Heart left ventricle (tissue), 16 donors: Measurements from ENCODE around the gene ST3GAL2. TPM values are rescaled to one million over a fixed set of nuclear protein-coding genes. Genes with fewer than 3 reads are reported as not detected.

Experiments
- ATAC-seq, 4 donors: fragments of 200-7000 bp; cut with Tn5 transposase; one replicate each; pipeline ENCODE4 v1.9.1; 2020 to 2022; ENCODE audit warnings: moderate library complexity in 4 of 4, mild to moderate bottlenecking in 3 of 4, moderate number of reproducible peaks in 1 of 4
- DNase-seq, 5 donors: peaks; one replicate each; pipeline ENCODE4 v3.0.0-alpha.2; 2020
- H3K27ac ChIP-seq, 12 donors: fragments of 200-600 bp; sonication (generic) in 4 of 12; one replicate each; pipeline versions ENCODE4 v1.5.0 to v1.8.0; 2016 to 2022; ENCODE audit warnings: mild to moderate bottlenecking in 2 of 12
- H3K27me3 ChIP-seq, 9 donors: fragments of 200-600 bp; sonication (generic) in 2 of 9; one replicate each; pipeline versions ENCODE4 v1.5.1 to v1.8.0; 2016 to 2022; ENCODE audit warnings: mild to moderate bottlenecking in 3 of 9
- H3K36me3 ChIP-seq, 9 donors: fragments of 200-600 bp; sonication (generic) in 2 of 9; one replicate each; pipeline versions ENCODE4 v1.5.0 to v1.8.0; 2018 to 2022; ENCODE audit warnings: mild to moderate bottlenecking in 2 of 9
- H3K4me1 ChIP-seq, 12 donors: fragments of 200-600 bp; sonication (generic) in 4 of 12; one replicate each; pipeline versions ENCODE4 v1.5.0 to v1.8.0; 2016 to 2022; ENCODE audit warnings: mild to moderate bottlenecking in 3 of 12
- H3K4me3 ChIP-seq, 12 donors: fragments of 200-600 bp; sonication (generic) in 4 of 12; one replicate each; pipeline versions ENCODE4 v1.5.0 to v1.8.0; 2017 to 2022; ENCODE audit warnings: mild to moderate bottlenecking in 9 of 12, moderate library complexity in 4 of 12
- H3K9me3 ChIP-seq, 12 donors: fragments of 200-600 bp; sonication (generic) in 4 of 12; one replicate each; pipeline versions ENCODE4 v1.5.0 to v1.8.0; 2016 to 2022; ENCODE audit warnings: mild to moderate bottlenecking in 1 of 12
- CTCF ChIP-seq, 12 donors: fragments of 200-600 bp; sonication (generic) in 4 of 12; IDR thresholded peaks; one replicate each; pipeline versions ENCODE4 v1.5.0 to v1.8.0; 2018 to 2022; ENCODE audit warnings: antibody characterized with exemption in 12 of 12, mild to moderate bottlenecking in 5 of 12
- POLR2A ChIP-seq, 2 donors: fragments of 450-650 bp; IDR thresholded peaks; one replicate each; pipeline ENCODE4 v1.6.1; 2017; ENCODE audit warnings: antibody characterized with exemption in 2 of 2, mild to moderate bottlenecking in 2 of 2, moderate library complexity in 2 of 2
- WGBS, 4 donors: extraction: QIAGEN DNeasy Blood & Tissue Kit in 2 of 4; methylation state at CpG; one replicate each; pipeline versions ENCODE4 v1.1.5 to v1.1.7; 2013 to 2018; 5-methylcytosine and 5-hydroxymethylcytosine counted together
- intact Hi-C, 10 donors: fragments of 100-400 bp; cut with DNase I; formaldehyde crosslinking; loops; one replicate each; pipeline versions ENCODE4 v1.11.1 to v1.14.2; 2022
- polyA plus RNA-seq, 2 donors: library from polyadenylated mRNA; stranded (reverse); fragments of 200-250 nt; gene quantifications; one replicate each; pipeline ENCODE4 v1.2.3, GENCODE V29; 2013
- total RNA-seq, 9 donors: library from RNA; depleted of rRNA in 2 of 9; stranded (reverse); fragments of >200 nt in 2 of 9; fragmentation: NEBNext Ultra II Directional in 3 of 9; extraction: Animal tissue kit (Norgen Biotek cat#: 25700) in 3 of 9; gene quantifications; one replicate each; pipeline versions ENCODE4 v1.1.0 to v1.2.4, GENCODE V29; 2016 to 2023
- donor health status: ischemic (EF 13 %, LVEDD 7.1; RV severe dilation, severe dysfunction).
- donor health status: healthy with polysubstance abuse.
- donor health status: DM: no; HTN: yes; CAD: no.
- donor health status: DM: no; HTN: no; CAD: no.
- donor health status: ischemic (EF 25% LVEDD 6.9; RV normal size, moderate dysfunction).
- donor health status: ischemic (EF 25% LVEDD 5.7; RV mildly dilated, moderate dysfunction).
- donor health status: healthy.
- donor health status: DM: yes; HTN: yes; CAD: no.
- donor health status: ischemic (EF 35%, LVEDD 5.7; RV mildly dilated, moderate dysfunction).
- donor health status: nonischemic (EF 11% LVEDD 7.7; RV severe dilation, severe dysfunction).
- donor health status: DM: yes; HTN: yes; CAD: no.
- donor health status: PGD.
- donor health status: ischemic (EF 29% LVEDD 5.4; RV normal size, mild dysfunction).
- donor health status: nonischemic (EF 23%, LVEDD 6.1; RV moderate dilation, normal function).

Gene ST3GAL2
- total and polyA plus RNA-seq, 11 donors = 8.4 to 44.6 (median 20.1) TPM

- H3K9me3 ChIP-seq = no peaks in the 10 kb centered on the region
- peak overlapping the region in 5 of 12 donors; percentile 49 to 97 (median 60) for H3K27ac ChIP-seq
- no peak overlapping the region for H3K4me3 ChIP-seq
- no peaks in the 10 kb centered on the region for H3K27me3 ChIP-seq
- WGBS, 4 donors = 63 to 73% (median 72%) methylated on average over 6 of the region's 6 CpGs
- ATAC-seq (no peak), DNase-seq (no peak)
- intact Hi-C loops = loop anchor here in 8 of 10 donors (5.0 kb wide), 3 partner anchors 37 to 52 kb away; no protein-coding TSS in a partner anchor
- TF ChIP-seq CTCF (IDR thresholded peaks at IDR 0.05) (no peak), POLR2A (IDR thresholded peaks at IDR 0.05) (no peak)
- H3K4me1 ChIP-seq = peaks cover 28 to 88% (median 72%) of the 10 kb centered on the region in 12 donors
- H3K36me3 ChIP-seq = peaks cover 0 to 7% (median 0%) of the 10 kb centered on the region in 9 donors
Measured at GRCh38 chr16:70434484-70435260, 4.2 kb downstream of the ST3GAL2 start.

GRCh38 chr16:70433458-70434103 lies 5.3 kb downstream of the ST3GAL2 start:
- peaks cover 37 to 95% (median 80%) of the 10 kb centered on the region in 12 donors for H3K4me1 ChIP-seq
- H3K27ac ChIP-seq = peak overlapping the region in 11 of 12 donors; percentile 49 to 97 (median 63)
- peak overlapping the region in 1 of 12 donors; percentile 8 for H3K4me3 ChIP-seq
- DNase-seq (peak; percentile 64 to 81 (median 74)), ATAC-seq (peak; percentile 7 to 63 (median 52))
- H3K9me3 ChIP-seq = no peaks in the 10 kb centered on the region
- no peak for TF ChIP-seq POLR2A (IDR thresholded peaks at IDR 0.05)
- H3K36me3 ChIP-seq = peaks cover 0 to 7% (median 0%) of the 10 kb centered on the region in 9 donors
- WGBS, 4 donors = 24 to 42% (median 33%) methylated on average over 5 of the region's 5 CpGs
- H3K27me3 ChIP-seq = no peaks in the 10 kb centered on the region
- intact Hi-C loops = loop anchor here in 2 of 10 donors (5.0 kb wide), 1 partner anchor 51 kb away; no protein-coding TSS in a partner anchor

- Histone ChIP-seq H3K27ac (peak overlapping the region in 11 of 12 donors; percentile 49 to 97 (median 63)), H3K4me1 (peaks cover 39 to 98% (median 83%) of the 10 kb centered on the region in 12 donors), H3K4me3 (peak overlapping the region in 2 of 12 donors; percentile 7 to 8), H3K27me3 (no peaks in the 10 kb centered on the region), H3K36me3 (peaks cover 0 to 7% (median 0%) of the 10 kb centered on the region in 9 donors), H3K9me3 (no peaks in the 10 kb centered on the region)
- TF ChIP-seq CTCF (IDR thresholded peaks at IDR 0.05) (no peak), POLR2A (IDR thresholded peaks at IDR 0.05) (no peak)
- peak in 2 of 4 donors; percentile 9 to 10 for ATAC-seq
- whole genome bisulfite sequencing, 4 donors = 28 to 45% (median 34%) methylated on average over 12 of the region's 12 CpGs
- intact Hi-C loops = loop anchor here in 2 of 10 donors (5.0 kb wide), 1 partner anchor 51 kb away; no protein-coding TSS in a partner anchor
- peak in 2 of 5 donors; percentile 43 to 63 for DNase-seq
Measured at GRCh38 chr16:70432723-70433457, 6.0 kb downstream of the ST3GAL2 start.

GRCh38 chr16:70432356-70432722 lies 6.6 kb downstream of the ST3GAL2 start:
- Histone ChIP-seq H3K4me1 (peaks cover 39 to 98% (median 83%) of the 10 kb centered on the region in 12 donors), H3K27me3 (no peaks in the 10 kb centered on the region), H3K9me3 (no peaks in the 10 kb centered on the region), H3K27ac (peak overlapping the region in 10 of 12 donors; percentile 49 to 97 (median 63)), H3K4me3 (peak overlapping the region in 1 of 12 donors; percentile 7), H3K36me3 (peaks cover 0 to 7% (median 0%) of the 10 kb centered on the region in 9 donors)
- TF ChIP-seq CTCF (IDR thresholded peaks at IDR 0.05) (no peak), POLR2A (IDR thresholded peaks at IDR 0.05) (no peak)
- ATAC-seq (no peak), DNase-seq (no peak)
- WGBS, 4 donors = 35 to 37% (median 37%) methylated on average over 3 of the region's 3 CpGs
- intact Hi-C loops = loop anchor here in 2 of 10 donors (5.0 kb wide), 1 partner anchor 50 kb away; no protein-coding TSS in a partner anchor
